Fibroblast of the aortic adventitia (primary cell): Measurements from ENCODE around the gene NRIP2. TPM values are rescaled to one million over a fixed set of nuclear protein-coding genes. Genes with fewer than 3 reads are reported as not detected.

Experiments
- DNase-seq: peaks from one replicate; pipeline ENCODE4 v3.0.0-alpha.2; 2010; ENCODE audit warnings: low read depth
- H3K4me3 ChIP-seq: 2 replicates; pipeline ENCODE4 v1.5.1; 2011; ENCODE audit warnings: low read depth, mild to moderate bottlenecking, control low read depth, low read length, moderate library complexity
- CTCF ChIP-seq: IDR thresholded peaks from 2 replicates; pipeline ENCODE4 v1.5.1; 2011; ENCODE audit warnings: mild to moderate bottlenecking, low read length, control low read depth, inconsistent platforms; ENCODE audit not compliant: insufficient read depth
- total RNA-seq: library from RNA; depleted of rRNA; stranded (reverse); fragments of >200 nt; gene quantifications from 2 replicates; pipeline ENCODE4 v1.2.3, GENCODE V29; 2012; ENCODE audit warnings: low replicate concordance

The NRIP2 gene
- total RNA-seq, 1 donor, result not detected

- H3K4me3 ChIP-seq, result no peak overlapping the region
- DNase-seq, result no peak
- TF ChIP-seq CTCF, result no peak
Measured at GRCh38 chr12:2779281-2779680, 55.6 kb downstream of the NRIP2 start.

- TF ChIP-seq CTCF, result no peak
- no peak overlapping the region for H3K4me3 ChIP-seq
- DNase-seq, result no peak
Measured at GRCh38 chr12:2776129-2776806, 58.6 kb downstream of the NRIP2 start.

- no peak for DNase-seq
- no peak overlapping the region for H3K4me3 ChIP-seq
- no peak for TF ChIP-seq CTCF
Measured at GRCh38 chr12:2775431-2775830, 59.4 kb downstream of the NRIP2 start.

Other genes with a start within 250 kb of the NRIP2 start
- gene FKBP4, start 40.1 kb downstream of the NRIP2 start, total RNA-seq, result 20.9 and 65.5 TPM in 2 replicates
- gene ITFG2, start 22.4 kb downstream of the NRIP2 start, total RNA-seq, result 19.1 and 32.6 TPM in 2 replicates
- not detected in 2 replicates for gene TEX52, start 22.0 kb upstream of the NRIP2 start, total RNA-seq
- 1.4 and 19.3 TPM in 2 replicates for gene FOXM1, start 42.1 kb upstream of the NRIP2 start, total RNA-seq
- 6.4 and 41.4 TPM in 2 replicates for gene RHNO1, start 42.2 kb upstream of the NRIP2 start, total RNA-seq
- 33.3 and 56.6 TPM in 2 replicates for gene TULP3, start 55.9 kb upstream of the NRIP2 start, total RNA-seq
- 14.6 and 18.9 TPM in 2 replicates for gene TEAD4, start 124.4 kb upstream of the NRIP2 start, total RNA-seq
- 8.1 and 19.4 TPM in 2 replicates for gene TSPAN9, start 242.3 kb upstream of the NRIP2 start, total RNA-seq